Measurements from ENCODE around the gene C20orf144. TPM values are rescaled to one million over a fixed set of nuclear protein-coding genes. Genes with fewer than 3 reads are reported as not detected.

Gene C20orf144
- total and polyA plus RNA-seq, 2 experiments from 2014 or later, result 0.26 to 0.66 TPM

DNA sequence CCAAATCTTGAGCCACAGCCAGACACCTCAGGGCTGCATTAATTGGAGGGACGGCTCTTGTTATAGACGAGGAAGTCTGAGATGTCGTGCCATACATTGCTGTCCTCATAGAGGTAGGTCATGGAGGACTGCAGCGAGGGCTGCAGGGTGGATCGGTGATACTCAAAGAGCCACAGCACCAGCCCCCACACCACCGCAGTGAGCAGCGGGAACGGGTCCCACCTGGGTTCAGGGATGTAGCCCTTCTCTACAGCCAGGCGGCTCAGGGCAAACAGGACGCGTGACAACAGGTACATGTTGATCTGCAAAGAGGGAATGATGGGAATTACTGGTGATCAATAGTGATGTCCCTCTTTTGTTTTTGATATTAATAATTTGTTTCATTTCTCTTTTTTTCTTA, 45.5 kb downstream of the C20orf144 start:
- no peak for DNase-seq (ENCODE audit: low spot score)
- no peak for ATAC-seq
- no peak for TF ChIP-seq ZNF331 (CRISPR knock-in tag; IDR thresholded peaks at IDR 0.05; ENCODE audit: low read depth)
- no peak for TF ChIP-seq ZNF114 (CRISPR knock-in tag; IDR thresholded peaks at IDR 0.05)
- TF ChIP-seq POLR2AphosphoS5 (IDR thresholded peaks at IDR 0.05; ENCODE audit: low read depth), result no peak
- TF ChIP-seq EZH2phosphoT487 (IDR thresholded peaks at IDR 0.05; ENCODE audit: unreplicated experiment), result no peak
- TF ChIP-seq, protein P1, sequence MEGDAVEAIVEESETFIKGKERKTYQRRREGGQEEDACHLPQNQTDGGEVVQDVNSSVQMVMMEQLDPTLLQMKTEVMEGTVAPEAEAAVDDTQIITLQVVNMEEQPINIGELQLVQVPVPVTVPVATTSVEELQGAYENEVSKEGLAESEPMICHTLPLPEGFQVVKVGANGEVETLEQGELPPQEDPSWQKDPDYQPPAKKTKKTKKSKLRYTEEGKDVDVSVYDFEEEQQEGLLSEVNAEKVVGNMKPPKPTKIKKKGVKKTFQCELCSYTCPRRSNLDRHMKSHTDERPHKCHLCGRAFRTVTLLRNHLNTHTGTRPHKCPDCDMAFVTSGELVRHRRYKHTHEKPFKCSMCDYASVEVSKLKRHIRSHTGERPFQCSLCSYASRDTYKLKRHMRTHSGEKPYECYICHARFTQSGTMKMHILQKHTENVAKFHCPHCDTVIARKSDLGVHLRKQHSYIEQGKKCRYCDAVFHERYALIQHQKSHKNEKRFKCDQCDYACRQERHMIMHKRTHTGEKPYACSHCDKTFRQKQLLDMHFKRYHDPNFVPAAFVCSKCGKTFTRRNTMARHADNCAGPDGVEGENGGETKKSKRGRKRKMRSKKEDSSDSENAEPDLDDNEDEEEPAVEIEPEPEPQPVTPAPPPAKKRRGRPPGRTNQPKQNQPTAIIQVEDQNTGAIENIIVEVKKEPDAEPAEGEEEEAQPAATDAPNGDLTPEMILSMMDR (conservative IDR thresholded peaks at IDR 0.05; ENCODE audit: low read depth in 2 of 2), result no peak
- no peak for TF ChIP-seq NANOG (IDR thresholded peaks at IDR 0.05; ENCODE audit: borderline replicate concordance)
- TF ChIP-seq, protein P2, sequence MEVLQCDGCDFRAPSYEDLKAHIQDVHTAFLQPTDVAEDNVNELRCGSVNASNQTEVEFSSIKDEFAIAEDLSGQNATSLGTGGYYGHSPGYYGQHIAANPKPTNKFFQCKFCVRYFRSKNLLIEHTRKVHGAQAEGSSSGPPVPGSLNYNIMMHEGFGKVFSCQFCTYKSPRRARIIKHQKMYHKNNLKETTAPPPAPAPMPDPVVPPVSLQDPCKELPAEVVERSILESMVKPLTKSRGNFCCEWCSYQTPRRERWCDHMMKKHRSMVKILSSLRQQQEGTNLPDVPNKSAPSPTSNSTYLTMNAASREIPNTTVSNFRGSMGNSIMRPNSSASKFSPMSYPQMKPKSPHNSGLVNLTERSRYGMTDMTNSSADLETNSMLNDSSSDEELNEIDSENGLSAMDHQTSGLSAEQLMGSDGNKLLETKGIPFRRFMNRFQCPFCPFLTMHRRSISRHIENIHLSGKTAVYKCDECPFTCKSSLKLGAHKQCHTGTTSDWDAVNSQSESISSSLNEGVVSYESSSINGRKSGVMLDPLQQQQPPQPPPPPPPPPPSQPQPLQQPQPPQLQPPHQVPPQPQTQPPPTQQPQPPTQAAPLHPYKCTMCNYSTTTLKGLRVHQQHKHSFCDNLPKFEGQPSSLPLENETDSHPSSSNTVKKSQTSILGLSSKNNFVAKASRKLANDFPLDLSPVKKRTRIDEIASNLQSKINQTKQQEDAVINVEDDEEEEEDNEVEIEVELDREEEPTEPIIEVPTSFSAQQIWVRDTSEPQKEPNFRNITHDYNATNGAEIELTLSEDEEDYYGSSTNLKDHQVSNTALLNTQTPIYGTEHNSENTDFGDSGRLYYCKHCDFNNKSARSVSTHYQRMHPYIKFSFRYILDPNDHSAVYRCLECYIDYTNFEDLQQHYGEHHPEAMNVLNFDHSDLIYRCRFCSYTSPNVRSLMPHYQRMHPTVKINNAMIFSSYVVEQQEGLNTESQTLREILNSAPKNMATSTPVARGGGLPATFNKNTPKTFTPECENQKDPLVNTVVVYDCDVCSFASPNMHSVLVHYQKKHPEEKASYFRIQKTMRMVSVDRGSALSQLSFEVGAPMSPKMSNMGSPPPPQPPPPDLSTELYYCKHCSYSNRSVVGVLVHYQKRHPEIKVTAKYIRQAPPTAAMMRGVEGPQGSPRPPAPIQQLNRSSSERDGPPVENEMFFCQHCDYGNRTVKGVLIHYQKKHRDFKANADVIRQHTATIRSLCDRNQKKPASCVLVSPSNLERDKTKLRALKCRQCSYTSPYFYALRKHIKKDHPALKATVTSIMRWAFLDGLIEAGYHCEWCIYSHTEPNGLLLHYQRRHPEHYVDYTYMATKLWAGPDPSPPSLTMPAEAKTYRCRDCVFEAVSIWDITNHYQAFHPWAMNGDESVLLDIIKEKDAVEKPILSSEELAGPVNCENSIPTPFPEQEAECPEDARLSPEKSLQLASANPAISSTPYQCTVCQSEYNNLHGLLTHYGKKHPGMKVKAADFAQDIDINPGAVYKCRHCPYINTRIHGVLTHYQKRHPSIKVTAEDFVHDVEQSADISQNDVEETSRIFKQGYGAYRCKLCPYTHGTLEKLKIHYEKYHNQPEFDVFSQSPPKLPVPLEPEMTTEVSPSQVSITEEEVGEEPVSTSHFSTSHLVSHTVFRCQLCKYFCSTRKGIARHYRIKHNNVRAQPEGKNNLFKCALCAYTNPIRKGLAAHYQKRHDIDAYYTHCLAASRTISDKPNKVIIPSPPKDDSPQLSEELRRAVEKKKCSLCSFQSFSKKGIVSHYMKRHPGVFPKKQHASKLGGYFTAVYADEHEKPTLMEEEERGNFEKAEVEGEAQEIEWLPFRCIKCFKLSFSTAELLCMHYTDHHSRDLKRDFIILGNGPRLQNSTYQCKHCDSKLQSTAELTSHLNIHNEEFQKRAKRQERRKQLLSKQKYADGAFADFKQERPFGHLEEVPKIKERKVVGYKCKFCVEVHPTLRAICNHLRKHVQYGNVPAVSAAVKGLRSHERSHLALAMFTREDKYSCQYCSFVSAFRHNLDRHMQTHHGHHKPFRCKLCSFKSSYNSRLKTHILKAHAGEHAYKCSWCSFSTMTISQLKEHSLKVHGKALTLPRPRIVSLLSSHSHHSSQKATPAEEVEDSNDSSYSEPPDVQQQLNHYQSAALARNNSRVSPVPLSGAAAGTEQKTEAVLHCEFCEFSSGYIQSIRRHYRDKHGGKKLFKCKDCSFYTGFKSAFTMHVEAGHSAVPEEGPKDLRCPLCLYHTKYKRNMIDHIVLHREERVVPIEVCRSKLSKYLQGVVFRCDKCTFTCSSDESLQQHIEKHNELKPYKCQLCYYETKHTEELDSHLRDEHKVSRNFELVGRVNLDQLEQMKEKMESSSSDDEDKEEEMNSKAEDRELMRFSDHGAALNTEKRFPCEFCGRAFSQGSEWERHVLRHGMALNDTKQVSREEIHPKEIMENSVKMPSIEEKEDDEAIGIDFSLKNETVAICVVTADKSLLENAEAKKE (CRISPR knock-in tag; IDR thresholded peaks at IDR 0.05), result no peak
- TF ChIP-seq, protein P3, sequence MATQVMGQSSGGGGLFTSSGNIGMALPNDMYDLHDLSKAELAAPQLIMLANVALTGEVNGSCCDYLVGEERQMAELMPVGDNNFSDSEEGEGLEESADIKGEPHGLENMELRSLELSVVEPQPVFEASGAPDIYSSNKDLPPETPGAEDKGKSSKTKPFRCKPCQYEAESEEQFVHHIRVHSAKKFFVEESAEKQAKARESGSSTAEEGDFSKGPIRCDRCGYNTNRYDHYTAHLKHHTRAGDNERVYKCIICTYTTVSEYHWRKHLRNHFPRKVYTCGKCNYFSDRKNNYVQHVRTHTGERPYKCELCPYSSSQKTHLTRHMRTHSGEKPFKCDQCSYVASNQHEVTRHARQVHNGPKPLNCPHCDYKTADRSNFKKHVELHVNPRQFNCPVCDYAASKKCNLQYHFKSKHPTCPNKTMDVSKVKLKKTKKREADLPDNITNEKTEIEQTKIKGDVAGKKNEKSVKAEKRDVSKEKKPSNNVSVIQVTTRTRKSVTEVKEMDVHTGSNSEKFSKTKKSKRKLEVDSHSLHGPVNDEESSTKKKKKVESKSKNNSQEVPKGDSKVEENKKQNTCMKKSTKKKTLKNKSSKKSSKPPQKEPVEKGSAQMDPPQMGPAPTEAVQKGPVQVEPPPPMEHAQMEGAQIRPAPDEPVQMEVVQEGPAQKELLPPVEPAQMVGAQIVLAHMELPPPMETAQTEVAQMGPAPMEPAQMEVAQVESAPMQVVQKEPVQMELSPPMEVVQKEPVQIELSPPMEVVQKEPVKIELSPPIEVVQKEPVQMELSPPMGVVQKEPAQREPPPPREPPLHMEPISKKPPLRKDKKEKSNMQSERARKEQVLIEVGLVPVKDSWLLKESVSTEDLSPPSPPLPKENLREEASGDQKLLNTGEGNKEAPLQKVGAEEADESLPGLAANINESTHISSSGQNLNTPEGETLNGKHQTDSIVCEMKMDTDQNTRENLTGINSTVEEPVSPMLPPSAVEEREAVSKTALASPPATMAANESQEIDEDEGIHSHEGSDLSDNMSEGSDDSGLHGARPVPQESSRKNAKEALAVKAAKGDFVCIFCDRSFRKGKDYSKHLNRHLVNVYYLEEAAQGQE (IDR thresholded peaks at IDR 0.05; ENCODE audit: unreplicated experiment), result no peak
- no peak for TF ChIP-seq EZH2 (IDR thresholded peaks at IDR 0.05; ENCODE audit: low read depth, unreplicated experiment)
- TF ChIP-seq JUNB (IDR thresholded peaks at IDR 0.05; ENCODE audit: unreplicated experiment), result no peak
- peaks cover 9% of the 10 kb centered on the region for H3K27me3 Mint-ChIP-seq (ENCODE audit: insufficient read depth, low read depth, poor library complexity)
- H3K4me3 Mint-ChIP-seq, result no peak overlapping the region
- Histone ChIP-seq H3K79me2 (replicated peaks; ENCODE audit: insufficient read depth) (no peaks in the 10 kb centered on the region), H3K4me2 (no peak overlapping the region), H3K4me3 (no peak overlapping the region), H4K20me1 (replicated peaks; ENCODE audit: insufficient read depth) (no peaks in the 10 kb centered on the region), H3K27me3 (ENCODE audit: insufficient read depth) (no peaks in the 10 kb centered on the region), H3K36me3 (ENCODE audit: insufficient read depth) (no peaks in the 10 kb centered on the region), H3K4me1 (ENCODE audit: insufficient read depth) (peaks cover 13% of the 10 kb centered on the region), H3K9me2 (ENCODE audit: insufficient read depth) (no peaks in the 10 kb centered on the region; the same call in 1 of the 2 replicates), H3K27ac (ENCODE audit: low read depth) (no peak overlapping the region), H2AFZ (no peak overlapping the region), H3F3A (replicated peaks; ENCODE audit: low read depth) (0 out of 2 replicates have a peak, but pooled peaks cover 3% of the 10 kb centered on the region)
- H3K9me3 Mint-ChIP-seq, result peaks cover 13% of the 10 kb centered on the region; the same call in 2 of the 3 replicates
- H3K27ac Mint-ChIP-seq, result no peak overlapping the region
- H3K36me3 Mint-ChIP-seq (ENCODE audit: low read depth), result peaks cover 7% of the 10 kb centered on the region; the same call in 1 of the 3 replicates
- H3K4me1 Mint-ChIP-seq, result peaks cover 16% of the 10 kb centered on the region
